Body of pancreas (tissue), 4 donors: ENCODE measurements around the gene DCHS2.

Experiments used
- CTCF ChIP-seq, 7 experiments: fragments of 450-650 bp in 4 of 7; fragments of 200-600 bp in 3 of 7; sonication (generic) in 3 of 7; IDR thresholded peaks; one replicate each; pipeline ENCODE4 v1.5.1; 2016 to 2019; ENCODE audit warnings: antibody characterized with exemption in 7 of 7
- POLR2A ChIP-seq, 3 donors: fragments of 450-650 bp; IDR thresholded peaks; one replicate each; pipeline ENCODE4 v1.6.1; 2016; ENCODE audit warnings: antibody characterized with exemption in 3 of 3, mild to moderate bottlenecking in 2 of 3

DNA sequence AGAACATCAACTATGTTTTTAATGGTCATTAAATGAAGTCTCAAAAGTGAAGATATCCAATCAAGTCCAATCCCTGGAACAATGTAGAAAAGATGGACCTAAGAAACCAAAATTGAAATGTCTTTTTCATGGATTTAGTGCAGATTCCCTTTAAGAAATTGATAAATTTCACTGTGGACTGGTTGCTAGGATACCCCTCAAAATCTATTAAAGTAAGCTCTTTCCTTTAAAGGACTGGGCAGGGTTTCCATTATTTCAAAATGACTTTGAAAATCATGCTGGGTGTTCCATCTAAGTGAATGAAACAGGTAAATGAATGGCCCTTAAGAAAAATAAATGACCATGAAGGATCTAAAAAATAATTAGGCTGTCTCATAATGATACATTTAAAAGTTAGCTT is 30.0 kb upstream of the DCHS2 start:
- TF ChIP-seq CTCF (IDR thresholded peaks at IDR 0.05) (no peak), POLR2A (IDR thresholded peaks at IDR 0.05) (no peak)
